ENCODE measurements around the gene MESD. TPM values are rescaled to one million over a fixed set of nuclear protein-coding genes. Genes with fewer than 3 reads are reported as not detected.

Gene MESD
- total RNA-seq, 2 donors from 2014 or later, result 22.0 to 28.4 TPM

- peaks cover 11% of the 10 kb centered on the region for H3K4me1 Mint-ChIP-seq
- peaks cover 69% of the 10 kb centered on the region for H3K36me3 Mint-ChIP-seq (ENCODE audit: low read depth)
- H3K9me3 Mint-ChIP-seq, result no peaks in the 10 kb centered on the region
- H3K27ac Mint-ChIP-seq, result no peak overlapping the region
- no peaks in the 10 kb centered on the region for H3K27me3 Mint-ChIP-seq
- H3K4me3 Mint-ChIP-seq, result no peak overlapping the region
- no peak for ATAC-seq (replicated peaks)
Observed at GRCh38 chr15:80951941-80952340, 37.7 kb downstream of the MESD start.

- no peak for ATAC-seq (replicated peaks)
- H3K27ac Mint-ChIP-seq, result no peak overlapping the region
Observed at GRCh38 chr15:80950291-80951078, 39.1 kb downstream of the MESD start.

DNA sequence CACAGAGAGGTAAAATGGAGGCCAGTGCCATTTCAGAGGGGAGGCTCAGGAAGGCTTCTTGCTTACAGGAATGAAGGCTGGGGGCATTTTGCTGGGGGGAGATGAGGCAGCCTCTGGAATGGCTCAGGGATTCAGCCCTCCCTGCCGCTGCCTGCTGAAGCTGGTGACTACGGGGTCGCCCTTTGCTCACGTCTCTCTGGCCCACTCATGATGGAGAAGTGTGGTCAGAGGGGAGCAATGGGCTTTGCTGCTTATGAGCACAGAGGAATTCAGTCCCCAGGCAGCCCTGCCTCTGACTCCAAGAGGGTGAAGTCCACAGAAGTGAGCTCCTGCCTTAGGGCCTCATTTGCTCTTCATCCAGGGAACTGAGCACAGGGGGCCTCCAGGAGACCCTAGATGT is 39.9 kb downstream of the MESD start:
- Mint-ChIP-seq H3K27me3 (no peaks in the 10 kb centered on the region), H3K36me3 (ENCODE audit: low read depth) (peaks cover 74% of the 10 kb centered on the region), H3K27ac (no peak overlapping the region), H3K4me3 (no peak overlapping the region), H3K4me1 (peaks cover 5% of the 10 kb centered on the region), H3K9me3 (no peaks in the 10 kb centered on the region)
- ATAC-seq (replicated peaks), result no peak

More at GRCh38 chr15:80950291-80951078, 39.1 kb downstream of the MESD start:
- Mint-ChIP-seq H3K27me3 (no peaks in the 10 kb centered on the region), H3K4me3 (no peak overlapping the region), H3K9me3 (no peaks in the 10 kb centered on the region), H3K36me3 (ENCODE audit: low read depth) (peaks cover 75% of the 10 kb centered on the region), H3K4me1 (peaks cover 8% of the 10 kb centered on the region)

DNA sequence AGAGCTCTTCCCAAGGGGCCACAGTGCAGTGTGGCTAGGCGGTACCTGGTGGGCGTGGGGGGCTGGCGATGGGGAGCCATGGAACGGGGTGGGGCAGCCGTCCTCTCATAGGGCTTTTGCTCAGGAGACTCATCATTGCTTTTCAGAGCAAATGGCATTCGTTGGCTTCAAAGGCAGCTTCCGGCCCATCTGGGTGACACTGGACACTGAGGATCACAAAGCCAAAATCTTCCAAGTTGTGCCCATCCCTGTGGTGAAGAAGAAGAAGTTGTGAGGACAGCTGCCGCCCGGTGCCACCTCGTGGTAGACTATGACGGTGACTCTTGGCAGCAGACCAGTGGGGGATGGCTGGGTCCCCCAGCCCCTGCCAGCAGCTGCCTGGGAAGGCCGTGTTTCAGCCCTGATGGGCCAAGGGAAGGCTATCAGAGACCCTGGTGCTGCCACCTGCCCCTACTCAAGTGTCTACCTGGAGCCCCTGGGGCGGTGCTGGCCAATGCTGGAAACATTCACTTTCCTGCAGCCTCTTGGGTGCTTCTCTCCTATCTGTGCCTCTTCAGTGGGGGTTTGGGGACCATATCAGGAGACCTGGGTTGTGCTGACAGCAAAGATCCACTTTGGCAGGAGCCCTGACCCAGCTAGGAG is 40.8 kb downstream of the MESD start:
- no peak for ATAC-seq (replicated peaks)
- Mint-ChIP-seq H3K36me3 (ENCODE audit: low read depth) (peaks cover 83% of the 10 kb centered on the region), H3K9me3 (no peaks in the 10 kb centered on the region), H3K27ac (no peak overlapping the region), H3K27me3 (no peaks in the 10 kb centered on the region), H3K4me3 (no peak overlapping the region), H3K4me1 (peaks cover 5% of the 10 kb centered on the region)

DNA sequence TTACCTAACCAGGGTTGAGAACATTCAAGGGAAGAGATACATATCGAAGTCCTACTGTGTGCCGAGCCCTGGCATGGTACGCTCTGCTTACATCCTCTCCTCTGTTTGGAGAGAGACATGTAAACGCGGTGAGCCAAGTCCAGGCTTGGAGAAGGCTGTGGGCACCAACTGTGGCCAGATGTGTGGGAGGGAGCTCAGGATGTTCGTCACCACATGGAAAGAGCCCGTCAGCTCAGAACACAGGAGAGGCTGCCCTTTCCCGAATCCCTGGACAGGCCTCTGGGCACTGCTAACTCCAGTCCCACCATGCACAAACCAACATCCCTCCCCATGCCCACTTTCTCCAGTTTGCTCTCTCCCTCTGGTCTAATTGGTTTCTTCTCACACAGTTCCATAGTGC is 43.0 kb downstream of the MESD start:
- H3K36me3 Mint-ChIP-seq (ENCODE audit: low read depth), result peaks cover 87% of the 10 kb centered on the region
- no peaks in the 10 kb centered on the region for H3K9me3 Mint-ChIP-seq
- no peak overlapping the region for H3K4me3 Mint-ChIP-seq
- ATAC-seq (replicated peaks), result no peak
- H3K27me3 Mint-ChIP-seq, result no peaks in the 10 kb centered on the region
- no peaks in the 10 kb centered on the region for H3K4me1 Mint-ChIP-seq
- no peak overlapping the region for H3K27ac Mint-ChIP-seq

DNA sequence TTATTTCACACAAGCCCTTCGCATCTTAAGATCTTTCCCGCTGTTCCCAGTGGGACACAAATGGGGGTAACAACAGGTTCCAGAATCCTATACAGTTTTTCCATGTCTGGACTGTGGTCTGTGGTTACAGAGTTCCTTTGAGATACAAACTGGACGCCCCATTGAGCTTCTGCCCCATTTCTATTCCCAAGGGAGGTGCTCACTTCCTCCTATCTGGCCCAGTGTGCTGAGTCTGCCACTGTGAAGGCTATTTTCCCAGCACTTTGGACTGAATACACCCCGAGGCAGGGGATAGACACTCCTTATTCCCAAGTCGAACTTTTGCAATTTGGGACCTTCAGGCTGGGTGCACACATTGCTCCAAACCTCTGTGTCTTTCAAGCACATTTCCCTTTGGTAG is 44.0 kb downstream of the MESD start:
- no peaks in the 10 kb centered on the region for H3K9me3 Mint-ChIP-seq
- H3K36me3 Mint-ChIP-seq (ENCODE audit: low read depth), result peaks cover 87% of the 10 kb centered on the region
- H3K4me3 Mint-ChIP-seq, result no peak overlapping the region
- no peak overlapping the region for H3K27ac Mint-ChIP-seq
- no peak for ATAC-seq (replicated peaks)
- no peaks in the 10 kb centered on the region for H3K4me1 Mint-ChIP-seq
- H3K27me3 Mint-ChIP-seq, result no peaks in the 10 kb centered on the region

GRCh38 chr15:80944818-80945217 is 44.8 kb downstream of the MESD start:
- Mint-ChIP-seq H3K4me1 (no peaks in the 10 kb centered on the region), H3K4me3 (no peak overlapping the region), H3K36me3 (ENCODE audit: low read depth) (peaks cover 85% of the 10 kb centered on the region), H3K27me3 (no peaks in the 10 kb centered on the region), H3K9me3 (no peaks in the 10 kb centered on the region), H3K27ac (no peak overlapping the region)
- no peak for ATAC-seq (replicated peaks)

DNA sequence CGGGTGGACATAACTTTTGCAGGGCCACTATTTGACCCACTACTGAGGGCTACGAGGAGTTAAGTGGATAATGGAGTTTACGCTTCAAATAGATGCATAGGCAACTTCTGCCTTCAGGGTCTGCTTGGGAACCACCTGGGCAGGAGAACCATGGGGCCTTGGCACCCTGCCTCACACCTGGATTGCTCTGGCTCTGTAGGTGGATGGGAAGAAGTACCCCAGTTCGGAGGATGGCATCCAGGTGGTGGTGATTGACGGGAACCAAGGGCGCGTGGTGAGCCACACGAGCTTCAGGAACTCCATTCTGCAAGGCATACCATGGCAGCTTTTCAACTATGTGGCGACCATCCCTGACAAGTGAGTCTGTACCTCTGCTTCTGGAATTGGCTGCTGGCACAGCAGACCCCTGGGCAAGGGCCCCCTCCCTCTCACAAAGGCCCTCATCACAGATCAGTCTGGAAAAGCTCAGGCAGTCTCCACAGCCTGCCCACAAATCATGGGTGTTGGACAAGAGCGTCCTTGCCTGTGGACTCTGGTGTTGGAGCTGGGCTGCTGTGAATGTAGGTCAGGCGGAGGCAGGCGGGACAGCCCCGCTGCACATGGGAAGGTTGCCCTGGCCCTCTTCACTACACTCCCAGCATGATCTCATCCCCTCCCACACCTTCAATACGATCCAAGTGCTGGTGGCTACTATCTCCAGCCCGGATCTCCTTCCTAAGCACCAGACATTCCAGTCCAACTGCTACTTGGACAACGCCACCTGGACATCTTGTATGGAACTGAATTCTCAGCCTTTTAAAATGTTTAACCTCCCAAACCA is 46.7 kb downstream of the MESD start:
- Mint-ChIP-seq H3K4me3 (no peak overlapping the region), H3K27ac (no peak overlapping the region), H3K4me1 (no peaks in the 10 kb centered on the region)

GRCh38 chr15:80942266-80942665 is 47.4 kb downstream of the MESD start:
- Mint-ChIP-seq H3K9me3 (no peaks in the 10 kb centered on the region), H3K4me3 (no peak overlapping the region), H3K27me3 (no peaks in the 10 kb centered on the region), H3K4me1 (no peaks in the 10 kb centered on the region), H3K27ac (no peak overlapping the region), H3K36me3 (ENCODE audit: low read depth) (peaks cover 69% of the 10 kb centered on the region)
- no peak for ATAC-seq (replicated peaks)

More for the DNA sequence above, 46.7 kb downstream of the MESD start:
- Mint-ChIP-seq H3K36me3 (ENCODE audit: low read depth) (peaks cover 76% of the 10 kb centered on the region), H3K9me3 (no peaks in the 10 kb centered on the region), H3K27me3 (no peaks in the 10 kb centered on the region)
- no peak for ATAC-seq (replicated peaks)

GRCh38 chr15:80940851-80941250 is 48.8 kb downstream of the MESD start:
- no peak overlapping the region for H3K27ac Mint-ChIP-seq
- H3K9me3 Mint-ChIP-seq, result no peaks in the 10 kb centered on the region
- H3K27me3 Mint-ChIP-seq, result no peaks in the 10 kb centered on the region
- H3K4me3 Mint-ChIP-seq, result no peak overlapping the region
- no peak for ATAC-seq (replicated peaks)
- H3K4me1 Mint-ChIP-seq, result no peaks in the 10 kb centered on the region
- peaks cover 64% of the 10 kb centered on the region for H3K36me3 Mint-ChIP-seq (ENCODE audit: low read depth)

DNA sequence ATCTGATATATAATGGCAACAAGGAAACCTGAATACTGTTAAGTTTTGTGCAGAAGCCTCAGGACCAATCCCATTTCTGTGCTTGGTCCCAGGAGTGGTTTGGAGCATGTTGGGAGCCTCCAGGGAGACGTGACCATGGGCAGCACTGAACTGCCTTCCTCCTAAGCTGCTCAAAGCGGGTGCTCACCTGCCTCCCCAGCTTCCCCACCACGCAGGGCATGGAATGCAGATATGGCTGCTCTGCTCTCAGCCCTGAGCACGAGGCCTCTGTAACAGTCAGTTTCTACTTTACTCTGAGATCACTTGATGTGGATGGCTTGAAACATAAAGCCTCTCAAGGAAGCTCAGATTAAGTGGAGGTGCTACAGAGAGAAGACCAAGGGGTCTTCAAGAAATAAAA is 49.3 kb downstream of the MESD start:
- no peaks in the 10 kb centered on the region for H3K4me1 Mint-ChIP-seq
- H3K4me3 Mint-ChIP-seq, result no peak overlapping the region
- no peaks in the 10 kb centered on the region for H3K9me3 Mint-ChIP-seq
- peaks cover 62% of the 10 kb centered on the region for H3K36me3 Mint-ChIP-seq (ENCODE audit: low read depth)
- H3K27ac Mint-ChIP-seq, result no peak overlapping the region
- no peak for ATAC-seq (replicated peaks)
- H3K27me3 Mint-ChIP-seq, result no peaks in the 10 kb centered on the region

- Mint-ChIP-seq H3K4me1 (peaks cover 5% of the 10 kb centered on the region), H3K4me3 (no peak overlapping the region), H3K36me3 (ENCODE audit: low read depth) (peaks cover 57% of the 10 kb centered on the region), H3K9me3 (no peaks in the 10 kb centered on the region), H3K27me3 (no peaks in the 10 kb centered on the region), H3K27ac (no peak overlapping the region)
- no peak for ATAC-seq (replicated peaks)
Observed at GRCh38 chr15:80939216-80939615, 50.4 kb downstream of the MESD start.

DNA sequence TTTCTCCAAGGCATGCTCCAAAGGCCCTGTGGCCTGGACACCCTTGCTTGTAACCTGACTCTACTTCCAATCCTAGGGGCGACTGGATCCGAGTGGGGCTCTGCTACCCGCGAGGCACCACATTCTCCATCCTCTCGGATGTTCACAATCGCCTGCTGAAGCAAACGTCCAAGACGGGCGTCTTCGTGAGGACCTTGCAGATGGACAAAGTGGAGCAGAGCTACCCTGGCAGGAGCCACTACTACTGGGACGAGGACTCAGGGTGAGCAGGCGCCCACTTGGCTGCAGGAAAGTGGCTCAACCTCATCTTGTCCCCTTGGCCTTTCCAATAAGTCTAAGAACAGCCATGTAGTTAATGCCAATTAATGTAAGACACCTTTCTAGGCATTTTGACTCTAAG is 51.9 kb downstream of the MESD start:
- Mint-ChIP-seq H3K27ac (no peak overlapping the region), H3K4me1 (peaks cover 5% of the 10 kb centered on the region), H3K36me3 (ENCODE audit: low read depth) (peaks cover 42% of the 10 kb centered on the region), H3K9me3 (no peaks in the 10 kb centered on the region), H3K27me3 (no peaks in the 10 kb centered on the region), H3K4me3 (no peak overlapping the region)
- ATAC-seq (replicated peaks), result no peak

GRCh38 chr15:80936288-80937078 is 53.1 kb downstream of the MESD start:
- H3K27ac Mint-ChIP-seq, result no peak overlapping the region
- ATAC-seq (replicated peaks), result no peak
- peaks cover 5% of the 10 kb centered on the region for H3K4me1 Mint-ChIP-seq
- H3K4me3 Mint-ChIP-seq, result no peak overlapping the region
- H3K27me3 Mint-ChIP-seq, result no peaks in the 10 kb centered on the region
- H3K36me3 Mint-ChIP-seq (ENCODE audit: low read depth), result peaks cover 30% of the 10 kb centered on the region
- no peaks in the 10 kb centered on the region for H3K9me3 Mint-ChIP-seq
